Activated CD8-positive, alpha-beta T cell treated with anti-CD3 and anti-CD28 coated beads for 36 hours (primary cell): Measurements from ENCODE around the gene ITGAD. TPM values are rescaled to one million over a fixed set of nuclear protein-coding genes. Genes with fewer than 3 reads are reported as not detected.

ENCODE experiments used
- ATAC-seq: fragments of 200-7000 bp; cut with Tn5 transposase; one replicate; pipeline ENCODE4 v1.10.0; 2021; ENCODE audit warnings: mild to moderate bottlenecking, moderate library complexity
- CTCF ChIA-PET: fragments of 350-600 bp; sonication (Branson Sonifier 250); formaldehyde crosslinking; loops from one replicate; lab custom pipeline; 2021; ENCODE audit warnings: antibody characterized with exemption; lab: Charles Lee
- POLR2A ChIA-PET: fragments of 350-600 bp; sonication (Branson Sonifier 250); formaldehyde crosslinking; loops from one replicate; lab custom pipeline; 2021; ENCODE audit warnings: antibody characterized with exemption; lab: Charles Lee
- DNase-seq: peaks from one replicate; pipeline ENCODE4 v3.0.0-alpha.2; 2020
- H3K27ac Mint-ChIP-seq: one replicate; pipeline ENCODE4 v1.8.0; 2021; ENCODE audit warnings: mild to moderate bottlenecking, mixed read lengths
- H3K27me3 Mint-ChIP-seq: one replicate; pipeline ENCODE4 v1.8.0; 2021; ENCODE audit warnings: mixed read lengths
- H3K36me3 Mint-ChIP-seq: one replicate; pipeline ENCODE4 v1.8.0; 2021; ENCODE audit warnings: low read depth, mixed read lengths
- H3K4me1 Mint-ChIP-seq: one replicate; pipeline ENCODE4 v1.8.0; 2021; ENCODE audit warnings: low read depth, mixed read lengths
- H3K4me3 Mint-ChIP-seq: one replicate; pipeline ENCODE4 v1.8.0; 2021; ENCODE audit warnings: mild to moderate bottlenecking, moderate library complexity, mixed read lengths
- H3K9me3 Mint-ChIP-seq: one replicate; pipeline ENCODE4 v1.8.0; 2021; ENCODE audit warnings: mixed read lengths
- CTCF ChIP-seq: fragments of 200-600 bp; IDR thresholded peaks from one replicate; pipeline ENCODE4 v1.8.0; 2022; ENCODE audit warnings: antibody characterized with exemption, mild to moderate bottlenecking
- intact Hi-C: fragments of 100-400 bp; cut with micrococcal nuclease; formaldehyde crosslinking; loops from one replicate; pipeline ENCODE4 v1.10.0; 2022
- total RNA-seq, 2 experiments: library from RNA; stranded (reverse); gene quantifications; one replicate each; pipeline ENCODE4 v1.2.3, GENCODE V29; 2021

ITGAD gene
- total RNA-seq, 2 experiments from 2014 or later = not detected

- Mint-ChIP-seq H3K36me3 (no peaks in the 10 kb centered on the region), H3K9me3 (no peaks in the 10 kb centered on the region), H3K4me3 (no peak overlapping the region), H3K27ac (no peak overlapping the region), H3K4me1 (peaks cover 25% of the 10 kb centered on the region), H3K27me3 (peaks cover 3% of the 10 kb centered on the region)
- TF ChIP-seq CTCF = peak; percentile 91
- ChIA-PET CTCF (interaction anchor here (0.6 to 2.2 kb wide), 39 partner anchors 8 to 487 kb away, joined by 3 to 15 read pairs (median 4); partner anchors contain the start of genes COX6A2, PYCARD, PYDC1 and TRIM72), POLR2A (interaction anchor here (0.6 to 1.1 kb wide), 5 partner anchors 60 to 248 kb away, joined by 3 to 6 read pairs (median 3); no protein-coding TSS in a partner anchor)
- DNase-seq (peak; percentile 81), ATAC-seq (peak; percentile 55)
- intact Hi-C loops = loop anchor here (10.0 kb wide), 2 partner anchors 62 to 118 kb away; partner anchors contain the start of gene ZNF843
Measured at GRCh38 chr16:31382485-31383161, 10.5 kb upstream of the ITGAD start.

- TF ChIP-seq CTCF = no peak
- Mint-ChIP-seq H3K27me3 (peaks cover 9% of the 10 kb centered on the region), H3K4me3 (no peak overlapping the region), H3K9me3 (no peaks in the 10 kb centered on the region), H3K36me3 (no peaks in the 10 kb centered on the region), H3K27ac (no peak overlapping the region), H3K4me1 (peaks cover 25% of the 10 kb centered on the region)
- POLR2A ChIA-PET = interaction anchor here (0.8 to 1.9 kb wide), 6 partner anchors 10 to 206 kb away, joined by 3 to 7 read pairs (median 4); partner anchors contain the start of gene FUS
- ATAC-seq (no peak), DNase-seq (peak; percentile 12)
- CTCF ChIA-PET = interaction anchor here (0.7 to 1.6 kb wide), 7 partner anchors 15 to 483 kb away, joined by 3 to 5 read pairs (median 3); partner anchors contain the start of gene ZNF843
- intact Hi-C loops = loop anchor here (10.0 kb wide), 2 partner anchors 59 to 121 kb away; partner anchors contain the start of gene ZNF843
Measured at GRCh38 chr16:31385680-31386079, 7.5 kb upstream of the ITGAD start.

DNA sequence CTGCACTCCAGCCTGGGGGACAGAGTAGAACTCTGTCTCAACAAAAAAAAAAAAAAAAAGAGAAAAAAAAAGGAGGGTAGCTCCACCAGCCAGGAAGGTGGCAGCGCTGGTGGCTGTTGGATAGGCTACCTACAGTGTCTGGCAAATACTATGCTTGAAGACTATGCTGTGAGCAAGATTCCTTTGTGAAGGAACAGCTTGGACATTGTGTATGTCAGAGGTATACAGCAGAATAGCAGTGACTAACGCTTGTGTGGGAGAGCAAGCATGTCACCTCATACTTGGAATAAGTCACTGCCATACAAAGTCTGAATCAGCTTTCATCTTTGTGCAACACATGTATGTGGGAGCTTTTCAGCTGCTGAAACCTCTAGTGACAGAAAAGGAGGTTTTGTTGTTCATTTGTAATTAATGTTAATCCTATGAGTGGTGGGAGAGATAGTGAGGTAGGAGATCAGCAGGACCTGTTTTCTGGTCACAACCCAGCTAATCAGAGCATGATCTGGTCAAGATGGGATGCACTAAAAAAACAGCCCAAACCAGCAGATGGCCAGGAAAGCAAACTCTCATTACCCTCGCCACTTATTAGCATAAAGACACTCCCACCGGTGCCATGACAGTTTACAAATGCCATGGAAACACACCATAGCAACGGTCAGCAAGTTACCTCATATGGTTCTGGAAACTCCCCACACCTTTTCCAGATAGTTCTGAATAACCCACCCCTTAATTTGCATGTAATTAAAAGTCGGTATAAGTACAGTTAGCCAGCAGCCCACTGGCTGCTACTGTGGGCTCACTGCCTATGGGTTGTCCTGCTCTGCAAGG lies 6.8 kb upstream of the ITGAD start:
- Mint-ChIP-seq H3K36me3 (no peaks in the 10 kb centered on the region), H3K27ac (peak overlapping the region; percentile 15), H3K9me3 (no peaks in the 10 kb centered on the region), H3K4me1 (peaks cover 25% of the 10 kb centered on the region), H3K4me3 (no peak overlapping the region), H3K27me3 (peaks cover 9% of the 10 kb centered on the region)
- DNase-seq (peak; percentile 56), ATAC-seq (peak; percentile 92)
- CTCF ChIA-PET = interaction anchor here (0.9 to 1.6 kb wide), 5 partner anchors 14 to 482 kb away, joined by 3 to 5 read pairs (median 3); partner anchors contain the start of gene ZNF843
- POLR2A ChIA-PET = interaction anchor here (0.8 to 1.9 kb wide), 5 partner anchors 11 to 206 kb away, joined by 3 to 7 read pairs (median 3); partner anchors contain the start of gene FUS
- no peak for TF ChIP-seq CTCF
- intact Hi-C loops = loop anchor here (10.0 kb wide), 2 partner anchors 58 to 122 kb away; partner anchors contain the start of gene ZNF843

DNA sequence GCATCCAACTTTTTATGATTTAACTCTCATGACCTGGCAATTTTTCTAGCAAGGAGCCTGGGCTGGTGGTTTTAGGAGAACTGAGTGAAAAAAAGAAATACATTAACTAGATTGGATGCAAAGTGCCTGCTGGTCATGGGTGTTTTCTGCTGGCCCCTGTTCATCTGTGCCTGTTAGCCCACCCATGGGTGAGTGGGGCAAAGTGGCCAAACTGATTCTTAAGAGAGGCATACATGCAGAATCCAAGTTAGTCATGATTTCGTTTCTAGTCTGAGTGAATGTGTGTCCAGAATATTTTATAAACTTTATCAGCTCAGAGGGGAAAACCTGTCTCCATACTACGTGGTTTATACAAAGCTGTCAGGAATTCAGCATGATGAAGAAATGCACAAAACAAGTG lies 4.6 kb upstream of the ITGAD start:
- Mint-ChIP-seq H3K36me3 (no peaks in the 10 kb centered on the region), H3K4me3 (no peak overlapping the region), H3K9me3 (no peaks in the 10 kb centered on the region), H3K4me1 (peaks cover 21% of the 10 kb centered on the region), H3K27me3 (peaks cover 9% of the 10 kb centered on the region), H3K27ac (no peak overlapping the region)
- ChIA-PET POLR2A (interaction anchor here (0.6 to 1.0 kb wide), 2 partner anchors 193 to 209 kb away, joined by 3 read pairs; partner anchors contain the start of gene FUS), CTCF (interaction anchor here (0.6 to 1.9 kb wide), 2 partner anchors 54 to 67 kb away, joined by 3 to 7 read pairs; partner anchors contain the start of gene ZNF843)
- TF ChIP-seq CTCF = no peak
- no peak for ATAC-seq
- intact Hi-C loops = loop anchor here (10.0 kb wide), 2 partner anchors 56 to 124 kb away; partner anchors contain the start of gene ZNF843
- DNase-seq = no peak
